ENCODE results near the gene EPO.
"Not testable (repeated sequence)": the region's sequence is repeated elsewhere in the genome, so short reads cannot be mapped to it uniquely, and the experiment has no call there.

EPO gene

GRCh38 chr7:100708395-100708794, 11.9 kb upstream of the EPO start:
- no peak for TF ChIP-seq CTCF (IDR thresholded peaks at IDR 0.05; ENCODE audit: borderline replicate concordance, insufficient read depth, low read depth, low read length)
- H3K4me3 ChIP-seq (ENCODE audit: low read depth, low read length), result no peak overlapping the region

GRCh38 chr7:100710452-100710851, 9.8 kb upstream of the EPO start:
- H3K4me3 ChIP-seq (ENCODE audit: low read depth, low read length), result no peak overlapping the region
- TF ChIP-seq CTCF (IDR thresholded peaks at IDR 0.05; ENCODE audit: borderline replicate concordance, insufficient read depth, low read depth, low read length), result no peak

- H3K4me3 ChIP-seq (ENCODE audit: low read depth, low read length), result no peak overlapping the region
These were observed 8.9 kb upstream of the EPO start for GRCh38 chr7:100711369-100711768.

DNA sequence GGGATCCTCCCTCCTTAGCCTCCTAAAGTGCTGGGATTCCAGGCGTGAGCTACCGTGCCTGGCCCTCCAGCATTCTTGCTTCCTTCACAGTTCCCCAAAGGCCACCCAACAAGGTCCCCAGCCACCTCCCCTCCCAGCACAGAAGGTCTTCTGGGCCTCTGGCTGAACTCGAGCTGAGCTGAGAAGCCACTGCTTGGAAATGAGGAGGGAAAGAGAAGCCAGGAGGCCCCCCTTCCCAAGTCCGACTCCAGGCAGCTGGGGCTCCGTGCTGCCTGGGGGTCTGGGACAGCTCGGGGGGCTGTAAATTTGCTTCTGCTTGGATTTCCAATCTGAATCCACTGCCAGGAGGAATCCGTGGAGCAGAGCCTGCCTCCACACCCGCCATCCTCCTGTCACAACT, 5.5 kb upstream of the EPO start:
- no peak overlapping the region for H3K4me3 ChIP-seq (ENCODE audit: low read depth, low read length)
- TF ChIP-seq CTCF (IDR thresholded peaks at IDR 0.05; ENCODE audit: borderline replicate concordance, insufficient read depth, low read depth, low read length), result no peak

More at GRCh38 chr7:100711369-100711768, 8.9 kb upstream of the EPO start:
- no peak for TF ChIP-seq CTCF (IDR thresholded peaks at IDR 0.05; ENCODE audit: borderline replicate concordance, insufficient read depth, low read depth, low read length)

DNA sequence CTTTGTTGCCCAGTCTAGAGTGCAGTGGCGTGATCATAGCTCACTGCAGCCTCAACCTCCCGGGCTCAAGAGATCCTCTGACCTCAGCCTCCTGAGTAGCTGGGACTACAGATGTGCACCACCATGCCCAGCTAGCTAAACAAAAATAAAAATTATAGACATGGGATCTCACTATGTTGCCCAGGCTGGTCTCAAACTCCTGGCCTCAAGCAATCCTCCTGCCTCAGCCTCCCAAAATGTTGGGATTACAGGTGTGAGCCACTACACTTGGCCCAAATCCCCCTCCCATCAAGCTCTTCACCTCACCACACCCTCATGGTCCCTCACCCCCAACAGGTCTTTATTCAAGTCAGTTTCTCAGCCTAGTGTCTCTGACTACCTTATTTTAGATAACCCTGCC, 3.2 kb upstream of the EPO start:
- not testable (repeated sequence) for H3K4me3 ChIP-seq (ENCODE audit: low read depth, low read length)

GRCh38 chr7:100719523-100720278, 567 bp upstream of the EPO start:
- no peak overlapping the region for H3K4me3 ChIP-seq (ENCODE audit: low read depth, low read length)
- no peak for TF ChIP-seq CTCF (IDR thresholded peaks at IDR 0.05; ENCODE audit: borderline replicate concordance, insufficient read depth, low read depth, low read length)

GRCh38 chr7:100720671-100721504, 620 bp downstream of the EPO start:
- H3K4me3 ChIP-seq (ENCODE audit: low read depth, low read length), result no peak overlapping the region

More at GRCh38 chr7:100720671-100721504, 620 bp downstream of the EPO start:
- no peak for TF ChIP-seq CTCF (IDR thresholded peaks at IDR 0.05; ENCODE audit: borderline replicate concordance, insufficient read depth, low read depth, low read length)
